Large intestine (tissue), 3 donors: Measurements from ENCODE around the gene SLC6A12. TPM values are rescaled to one million over a fixed set of nuclear protein-coding genes. Genes with fewer than 3 reads are reported as not detected.

ENCODE experiments used
- DNase-seq, 2 donors: peaks; one replicate each; pipeline versions ENCODE4 v3.0.0 to v3.0.0-alpha.2; 2013
- H3K27ac ChIP-seq: one replicate; pipeline ENCODE4 v1.5.1; 2013; ENCODE audit warnings: low read length
- H3K27me3 ChIP-seq: 2 replicates; pipeline ENCODE4 v1.6.1; 2013; ENCODE audit warnings: low read length; ENCODE audit not compliant: control insufficient read depth, insufficient read depth
- H3K36me3 ChIP-seq: 2 replicates; pipeline ENCODE4 v1.6.1; 2013; ENCODE audit warnings: low read length; ENCODE audit not compliant: control insufficient read depth, insufficient read depth
- H3K4me1 ChIP-seq: one replicate; pipeline ENCODE4 v1.6.1; 2013; ENCODE audit warnings: low read length; ENCODE audit not compliant: control insufficient read depth, insufficient read depth
- H3K4me3 ChIP-seq: one replicate; pipeline ENCODE4 v1.5.1; 2013; ENCODE audit warnings: low read length
- H3K9me3 ChIP-seq: one replicate; pipeline ENCODE4 v1.6.1; 2013; ENCODE audit warnings: mild to moderate bottlenecking, low read depth, low read length, moderate library complexity; ENCODE audit not compliant: control insufficient read depth
- WGBS: methylation state at CpG from one replicate; pipeline ENCODE4 v1.1.5; 2013; ENCODE audit warnings: low lambda C conversion rate; ENCODE audit not compliant: insufficient coverage; 5-methylcytosine and 5-hydroxymethylcytosine counted together
- polyA plus RNA-seq: library from polyadenylated mRNA; unstranded; fragments of 120-200 nt; gene quantifications from one replicate; pipeline ENCODE4 v1.2.1, GENCODE V29; 2013

The SLC6A12 gene
- polyA plus RNA-seq, 1 donor = 0.27 TPM

DNA sequence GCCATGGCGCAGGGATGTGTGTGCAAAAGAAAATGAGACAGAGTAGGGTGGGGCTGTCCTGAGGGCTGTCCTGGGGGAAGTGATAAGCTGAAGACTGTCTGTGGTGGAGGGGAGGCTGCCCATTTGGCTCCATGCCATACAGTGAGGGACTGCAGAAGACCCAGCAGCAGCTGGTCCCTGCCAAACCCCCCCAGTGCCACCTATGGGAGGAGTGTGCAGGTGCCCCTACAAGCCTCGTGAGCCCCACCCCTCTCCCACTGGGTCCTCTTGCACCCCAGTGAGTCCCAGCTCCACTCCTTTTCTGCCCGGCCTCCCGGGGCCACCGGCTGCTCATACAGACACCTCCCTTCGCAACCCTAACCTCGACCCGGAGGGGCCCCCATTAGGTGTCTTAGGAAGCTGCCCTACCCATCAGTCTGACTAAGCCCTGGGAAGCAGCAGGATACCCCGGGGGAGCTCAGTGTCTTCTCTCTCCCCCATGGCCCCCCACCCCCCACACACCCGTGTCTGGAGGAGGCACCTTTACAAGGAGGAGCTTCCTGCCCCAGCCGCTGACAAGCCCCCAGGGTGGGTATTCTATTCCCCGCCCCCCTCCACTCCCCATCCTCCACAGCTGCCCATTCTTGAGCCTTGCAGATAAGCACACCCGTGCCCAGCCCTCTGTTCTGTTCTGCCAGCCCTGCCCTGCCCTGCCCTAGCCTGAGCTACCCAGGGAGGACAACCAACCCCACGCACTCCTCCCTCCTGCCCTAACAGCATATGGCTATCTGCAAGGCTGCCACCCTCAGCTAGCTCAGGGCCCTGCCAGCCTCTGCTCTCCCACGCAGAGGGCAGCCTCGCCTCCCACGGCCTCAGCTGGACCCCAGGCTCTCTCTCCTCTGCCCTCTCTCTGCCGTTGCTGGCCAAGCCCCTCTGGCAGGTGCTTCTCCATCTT, 41.9 kb downstream of the SLC6A12 start:
- Histone ChIP-seq H3K36me3 (no peaks in the 10 kb centered on the region), H3K27me3 (no peaks in the 10 kb centered on the region), H3K4me1 (peaks cover 47% of the 10 kb centered on the region), H3K9me3 (no peaks in the 10 kb centered on the region), H3K27ac (no peak overlapping the region), H3K4me3 (no peak overlapping the region)
- WGBS = 0% methylated on average over 1 of the region's 18 CpGs
- DNase-seq = peak in 1 of 2 donors; percentile 15

GRCh38 chr12:171276-171675, 42.7 kb downstream of the SLC6A12 start:
- no peaks in the 10 kb centered on the region for H3K9me3 ChIP-seq
- WGBS = no CpG with 5 or more reads among the region's 10 CpGs
- no peaks in the 10 kb centered on the region for H3K27me3 ChIP-seq
- no peaks in the 10 kb centered on the region for H3K36me3 ChIP-seq
- H3K27ac ChIP-seq = no peak overlapping the region
- H3K4me1 ChIP-seq = peaks cover 47% of the 10 kb centered on the region
- DNase-seq = no peak
- H3K4me3 ChIP-seq = no peak overlapping the region

- Histone ChIP-seq H3K36me3 (no peaks in the 10 kb centered on the region), H3K27me3 (no peaks in the 10 kb centered on the region), H3K4me1 (peaks cover 43% of the 10 kb centered on the region), H3K4me3 (no peak overlapping the region), H3K9me3 (no peaks in the 10 kb centered on the region), H3K27ac (no peak overlapping the region)
- no peak for DNase-seq
- 80% methylated on average over 2 of the region's 29 CpGs for WGBS
These were observed 43.4 kb downstream of the SLC6A12 start for GRCh38 chr12:170371-171225.

DNA sequence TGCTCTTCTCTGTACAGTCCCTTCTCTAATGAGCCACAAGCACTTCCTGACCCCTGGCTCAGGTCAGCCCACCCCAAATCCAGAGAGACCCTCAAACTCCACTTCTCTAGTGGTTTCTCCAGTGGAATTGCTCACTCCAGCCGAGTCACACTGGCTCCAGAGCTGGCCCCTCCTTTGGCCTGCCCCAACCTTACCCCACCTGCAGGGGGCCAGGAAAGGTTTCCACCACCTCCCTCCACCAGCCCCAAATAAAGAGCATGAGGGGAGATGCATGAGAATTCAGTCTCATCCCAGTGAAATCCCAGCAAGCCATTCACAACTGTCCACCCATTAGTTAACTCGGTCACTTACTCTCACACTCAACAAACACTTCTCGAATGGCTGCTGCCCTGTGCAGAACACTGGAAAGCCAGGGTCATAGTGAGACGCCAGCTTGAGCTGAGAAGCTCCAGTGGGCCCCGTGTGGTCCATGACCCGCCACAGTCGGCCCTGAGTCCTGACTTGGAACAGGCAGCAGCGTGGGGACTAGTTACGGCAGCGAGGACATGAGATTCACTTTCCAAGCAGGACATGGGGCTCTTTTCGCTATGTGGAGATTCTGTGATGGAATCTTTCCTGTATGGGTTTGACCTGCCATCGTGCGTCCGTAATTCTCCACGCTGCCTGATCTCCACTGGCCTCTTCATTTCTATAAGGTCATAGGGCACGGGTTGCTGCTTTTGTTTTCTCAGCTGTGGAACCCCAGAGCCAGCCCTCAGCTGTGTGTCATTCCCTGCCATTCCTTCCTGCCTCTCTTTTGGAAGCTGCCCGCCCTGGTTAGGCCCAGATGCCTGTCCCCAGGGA, 44.2 kb downstream of the SLC6A12 start:
- no peaks in the 10 kb centered on the region for H3K36me3 ChIP-seq
- WGBS = no CpG with 5 or more reads among the region's 17 CpGs
- no peak overlapping the region for H3K27ac ChIP-seq
- peaks cover 46% of the 10 kb centered on the region for H3K4me1 ChIP-seq
- H3K9me3 ChIP-seq = no peaks in the 10 kb centered on the region
- H3K27me3 ChIP-seq = no peaks in the 10 kb centered on the region
- DNase-seq = no peak
- H3K4me3 ChIP-seq = no peak overlapping the region

- DNase-seq = peak in 1 of 2 donors; percentile 71
- H3K36me3 ChIP-seq = no peaks in the 10 kb centered on the region
- no peak overlapping the region for H3K4me3 ChIP-seq
- peaks cover 53% of the 10 kb centered on the region for H3K4me1 ChIP-seq
- no CpG with 5 or more reads among the region's 22 CpGs for WGBS
- H3K9me3 ChIP-seq = no peaks in the 10 kb centered on the region
- no peak overlapping the region for H3K27ac ChIP-seq
- no peaks in the 10 kb centered on the region for H3K27me3 ChIP-seq
These were observed 45.0 kb downstream of the SLC6A12 start for GRCh38 chr12:168763-169525.

DNA sequence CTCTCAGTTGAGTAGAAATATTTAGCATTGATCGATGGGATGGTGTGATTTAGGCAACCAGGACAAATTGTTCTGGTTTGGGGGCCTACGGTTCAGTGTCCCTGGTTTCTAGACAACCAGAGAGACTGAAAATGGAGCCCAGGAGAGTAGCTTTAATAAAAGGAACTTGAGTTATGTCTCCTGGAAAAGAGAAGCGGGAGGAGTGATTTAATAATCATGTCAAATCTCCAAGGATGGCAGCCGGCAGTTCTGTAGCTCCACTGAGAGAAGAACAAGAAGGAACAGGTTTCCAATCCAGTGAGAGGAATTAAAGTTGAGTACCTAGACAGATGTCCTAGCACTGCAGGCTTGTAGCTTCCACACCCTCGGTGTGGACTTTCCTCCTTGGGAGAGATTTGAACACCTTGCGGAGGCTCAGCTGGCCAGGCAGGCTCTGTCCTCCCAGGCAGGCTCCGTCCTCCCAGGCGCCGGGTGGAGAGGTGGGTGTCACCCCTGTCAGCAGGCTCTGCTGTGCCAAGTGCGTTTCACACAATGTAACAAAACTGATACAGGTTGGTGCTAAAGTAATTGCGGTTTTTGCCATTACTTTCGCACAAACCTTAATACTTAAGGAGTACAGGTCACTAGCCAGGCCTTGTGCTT, 45.9 kb downstream of the SLC6A12 start:
- peak overlapping the region; percentile 60 for H3K27ac ChIP-seq
- 96% methylated on average over 4 of the region's 12 CpGs for WGBS
- H3K27me3 ChIP-seq = no peaks in the 10 kb centered on the region
- H3K9me3 ChIP-seq = peaks cover 3% of the 10 kb centered on the region
- no peaks in the 10 kb centered on the region for H3K36me3 ChIP-seq
- H3K4me3 ChIP-seq = no peak overlapping the region
- peaks cover 53% of the 10 kb centered on the region for H3K4me1 ChIP-seq
- DNase-seq = peak in 1 of 2 donors; percentile 54

DNA sequence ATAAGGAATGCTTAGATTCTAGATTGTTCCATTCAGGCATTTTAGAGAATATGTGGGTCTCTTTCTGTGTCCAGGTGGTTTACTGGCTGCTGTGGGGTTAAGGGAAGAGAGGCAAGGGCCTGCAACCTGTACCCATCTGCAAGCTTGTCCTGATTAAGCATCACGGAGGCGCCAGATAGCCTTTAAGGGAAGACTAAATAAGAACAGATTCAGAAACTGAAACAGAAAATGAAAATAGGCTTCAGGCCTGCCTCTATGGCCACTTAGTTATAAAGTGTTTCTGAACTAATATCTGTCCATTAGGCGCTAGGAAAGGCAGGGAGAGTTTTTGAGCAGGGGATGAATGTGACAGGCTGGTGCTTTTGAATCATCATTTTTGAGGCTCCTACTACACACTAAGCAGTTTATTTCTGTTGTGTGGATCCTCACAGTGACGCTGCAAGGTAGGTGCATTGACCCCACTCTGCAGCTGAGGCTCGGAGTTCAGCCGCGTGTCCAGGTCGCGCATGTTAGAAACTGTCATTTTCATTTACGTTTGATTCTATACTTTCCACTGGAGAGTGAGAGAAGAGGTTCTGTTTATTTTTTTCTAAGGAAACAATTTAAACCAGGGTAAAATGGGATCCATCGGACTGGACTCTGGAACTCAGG, 47.4 kb downstream of the SLC6A12 start:
- H3K27me3 ChIP-seq = peaks cover 5% of the 10 kb centered on the region
- no CpG with 5 or more reads among the region's 11 CpGs for WGBS
- peak in 1 of 2 donors; percentile 74 for DNase-seq
- H3K4me3 ChIP-seq = no peak overlapping the region
- peaks cover 3% of the 10 kb centered on the region for H3K9me3 ChIP-seq
- H3K4me1 ChIP-seq = peaks cover 46% of the 10 kb centered on the region
- H3K27ac ChIP-seq = peak overlapping the region; percentile 60
- H3K36me3 ChIP-seq = no peaks in the 10 kb centered on the region

- DNase-seq = no peak
- H3K27ac ChIP-seq = no peak overlapping the region
- no peaks in the 10 kb centered on the region for H3K36me3 ChIP-seq
- peaks cover 46% of the 10 kb centered on the region for H3K4me1 ChIP-seq
- no CpG with 5 or more reads among the region's 15 CpGs for WGBS
- no peak overlapping the region for H3K4me3 ChIP-seq
- H3K9me3 ChIP-seq = peaks cover 3% of the 10 kb centered on the region
- H3K27me3 ChIP-seq = peaks cover 5% of the 10 kb centered on the region
These were observed 48.0 kb downstream of the SLC6A12 start for GRCh38 chr12:165862-166368.

DNA sequence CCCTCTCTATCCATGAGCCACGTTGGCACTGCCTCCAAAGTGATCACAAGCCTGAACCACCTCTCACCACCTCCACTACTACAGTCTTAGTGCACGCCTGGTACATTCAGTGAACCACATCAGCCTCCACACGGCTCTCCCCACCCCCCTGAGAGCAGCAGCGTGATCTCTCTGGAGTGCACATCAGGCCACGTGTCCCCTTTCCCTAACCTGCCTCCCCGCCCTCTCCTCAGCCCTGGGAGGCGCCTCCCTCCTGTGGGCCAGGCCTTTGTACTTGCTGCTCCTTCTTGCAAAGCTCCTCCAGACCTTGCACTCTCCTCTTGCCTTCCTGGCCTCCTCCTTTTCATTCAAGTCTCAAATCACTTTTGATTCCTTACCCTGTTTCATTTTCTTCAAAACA, 49.8 kb downstream of the SLC6A12 start:
- peaks cover 3% of the 10 kb centered on the region for H3K9me3 ChIP-seq
- 17% methylated on average over 1 of the region's 7 CpGs for WGBS
- peak; percentile 90 to 94 for DNase-seq
- peaks cover 5% of the 10 kb centered on the region for H3K27me3 ChIP-seq
- peak overlapping the region; percentile 73 for H3K27ac ChIP-seq
- H3K4me1 ChIP-seq = peaks cover 42% of the 10 kb centered on the region
- no peak overlapping the region for H3K4me3 ChIP-seq
- no peaks in the 10 kb centered on the region for H3K36me3 ChIP-seq
